ENCODE measurements around the gene C5.

GRCh38 chr9:120902569-120903535 is 147.2 kb downstream of the C5 start:
- TF ChIP-seq CTCF (conservative IDR thresholded peaks at IDR 0.05; ENCODE audit: low read length) (no peak), EZH2phosphoT487 (IDR thresholded peaks at IDR 0.05; ENCODE audit: borderline replicate concordance) (no peak)

All from Loucy (cell line).